Measurements from ENCODE around the gene ARRB2. TPM values are rescaled to one million over a fixed set of nuclear protein-coding genes. Genes with fewer than 3 reads are reported as not detected.

The ARRB2 gene
- total and polyA plus RNA-seq, 2 of the 13 experiments (the other 11 are each of a cell fraction or from before 2014, with no cell fraction given) = 21.5 to 49.2 TPM

DNA sequence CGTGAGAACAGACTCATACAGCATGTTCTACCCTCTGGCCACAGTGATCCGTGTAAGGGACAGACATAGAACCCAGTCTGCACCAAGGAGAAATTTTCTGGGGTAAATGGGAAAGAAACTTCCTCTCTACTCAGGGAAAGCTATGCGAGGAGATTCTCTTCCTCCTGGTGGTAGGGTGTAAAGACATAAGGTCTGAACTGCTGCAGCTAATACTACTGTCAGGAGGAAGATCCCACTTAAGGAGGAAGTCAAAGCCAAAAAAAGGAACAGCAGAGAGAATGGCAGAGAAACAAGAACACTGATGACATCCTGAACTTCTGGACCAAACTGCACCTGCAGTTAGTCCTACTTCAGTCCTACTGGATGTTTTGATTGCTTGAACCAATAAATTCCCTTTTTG is 54.2 kb downstream of the ARRB2 start:
- WGBS (ENCODE audit: low lambda C conversion rate) = 84% methylated on average over 3 of the region's 3 CpGs
- ATAC-seq (no peak), DNase-seq (ENCODE audit: low spot score) (no peak), FAIRE-seq (no peak)
- ChIA-PET POLR2A (interaction anchor here (1.2 to 3.3 kb wide), 2 partner anchors 14 to 54 kb away, joined by 3 to 14 read pairs; partner anchors contain the start of gene ARRB2), CTCF (ENCODE audit: low intra/inter-chr PET ratio, low total read pairs) (no interaction called here)
- H2AFZ ChIP-seq (ENCODE audit: low read length) = peak overlapping the region; percentile 61
- no peak overlapping the region for H3K9ac ChIP-seq (ENCODE audit: insufficient read depth, low read depth, low read length)
- in situ Hi-C loops (cut with HindIII; ENCODE audit: extremely low pct_ligation_motif_present, low pct_unique_long_range_greater_than_20kb) (no loop called here), intact Hi-C loops (cut with micrococcal nuclease; ENCODE audit: unreplicated experiment) (no loop called here)
- no peaks in the 10 kb centered on the region for H3K27me3 ChIP-seq (ENCODE audit: control insufficient read depth in 1 of 2, insufficient read depth in 2 of 2, low read length in 2 of 2)
- no peak overlapping the region for H3K4me2 ChIP-seq (ENCODE audit: low read depth, low read length)
- no TSS peak for BruUV-seq (replicated peaks)
- peaks cover 56% of the 10 kb centered on the region for H3K4me1 ChIP-seq (ENCODE audit: insufficient read depth, low read length)
- no peak overlapping the region for H3K4me3 ChIP-seq (replicated peaks in 1 of 3; ENCODE audit: insufficient read depth in 1 of 3, low read depth in 2 of 3, low read length in 3 of 3)
- H3K36me3 ChIP-seq (replicated peaks in 1 of 2; ENCODE audit: control insufficient read depth in 1 of 2, insufficient read depth in 2 of 2, low read length in 2 of 2) = no peaks in the 10 kb centered on the region
- TF ChIP-seq ZNF543 (CRISPR knock-in tag; IDR thresholded peaks at IDR 0.05) (no peak), CBX1 (IDR thresholded peaks at IDR 0.05; ENCODE audit: low read depth) (no peak), XBP1 (CRISPR knock-in tag; IDR thresholded peaks at IDR 0.05) (no peak), ZNF230 (CRISPR knock-in tag; IDR thresholded peaks at IDR 0.05) (no peak), PCBP2 (optimal IDR thresholded peaks at IDR 0.05; ENCODE audit: low read depth, low read length, poor library complexity, severe bottlenecking) (no peak), ZNF44 (CRISPR knock-in tag; IDR thresholded peaks at IDR 0.05) (no peak), ZNF264 (CRISPR knock-in tag; IDR thresholded peaks at IDR 0.05) (no peak), TEAD3 (CRISPR knock-in tag; optimal IDR thresholded peaks at IDR 0.05; ENCODE audit: borderline replicate concordance) (no peak)
- TF ChIP-seq, protein P1, sequence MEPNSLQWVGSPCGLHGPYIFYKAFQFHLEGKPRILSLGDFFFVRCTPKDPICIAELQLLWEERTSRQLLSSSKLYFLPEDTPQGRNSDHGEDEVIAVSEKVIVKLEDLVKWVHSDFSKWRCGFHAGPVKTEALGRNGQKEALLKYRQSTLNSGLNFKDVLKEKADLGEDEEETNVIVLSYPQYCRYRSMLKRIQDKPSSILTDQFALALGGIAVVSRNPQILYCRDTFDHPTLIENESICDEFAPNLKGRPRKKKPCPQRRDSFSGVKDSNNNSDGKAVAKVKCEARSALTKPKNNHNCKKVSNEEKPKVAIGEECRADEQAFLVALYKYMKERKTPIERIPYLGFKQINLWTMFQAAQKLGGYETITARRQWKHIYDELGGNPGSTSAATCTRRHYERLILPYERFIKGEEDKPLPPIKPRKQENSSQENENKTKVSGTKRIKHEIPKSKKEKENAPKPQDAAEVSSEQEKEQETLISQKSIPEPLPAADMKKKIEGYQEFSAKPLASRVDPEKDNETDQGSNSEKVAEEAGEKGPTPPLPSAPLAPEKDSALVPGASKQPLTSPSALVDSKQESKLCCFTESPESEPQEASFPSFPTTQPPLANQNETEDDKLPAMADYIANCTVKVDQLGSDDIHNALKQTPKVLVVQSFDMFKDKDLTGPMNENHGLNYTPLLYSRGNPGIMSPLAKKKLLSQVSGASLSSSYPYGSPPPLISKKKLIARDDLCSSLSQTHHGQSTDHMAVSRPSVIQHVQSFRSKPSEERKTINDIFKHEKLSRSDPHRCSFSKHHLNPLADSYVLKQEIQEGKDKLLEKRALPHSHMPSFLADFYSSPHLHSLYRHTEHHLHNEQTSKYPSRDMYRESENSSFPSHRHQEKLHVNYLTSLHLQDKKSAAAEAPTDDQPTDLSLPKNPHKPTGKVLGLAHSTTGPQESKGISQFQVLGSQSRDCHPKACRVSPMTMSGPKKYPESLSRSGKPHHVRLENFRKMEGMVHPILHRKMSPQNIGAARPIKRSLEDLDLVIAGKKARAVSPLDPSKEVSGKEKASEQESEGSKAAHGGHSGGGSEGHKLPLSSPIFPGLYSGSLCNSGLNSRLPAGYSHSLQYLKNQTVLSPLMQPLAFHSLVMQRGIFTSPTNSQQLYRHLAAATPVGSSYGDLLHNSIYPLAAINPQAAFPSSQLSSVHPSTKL (CRISPR knock-in tag; IDR thresholded peaks at IDR 0.05) = no peak
- no peaks in the 10 kb centered on the region for H3K9me3 ChIP-seq (ENCODE audit: low read length)
- no peak overlapping the region for H3K27ac ChIP-seq (ENCODE audit: extremely low read length, insufficient read depth, low read length)
- H3K79me2 ChIP-seq (ENCODE audit: insufficient read depth, low read length) = no peaks in the 10 kb centered on the region
- H4K20me1 ChIP-seq (ENCODE audit: insufficient read depth, low read length) = no peaks in the 10 kb centered on the region

All from HepG2 (cell line).